GM23338 (cell line): ENCODE measurements around the gene KIAA2012. TPM values are rescaled to one million over a fixed set of nuclear protein-coding genes. Genes with fewer than 3 reads are reported as not detected.

Source experiments
- ATAC-seq: fragments of 200-7000 bp; cut with Tn5 transposase; 3 replicates; pipeline ENCODE4 v1.9.1; 2020
- DNase-seq: peaks from one replicate; pipeline ENCODE4 v3.0.0-alpha.2; 2015; ENCODE audit warnings: low spot score
- H2AFZ ChIP-seq: fragments of 200-600 bp; sonication (generic); 2 replicates; pipeline ENCODE4 v1.8.0; 2016; ENCODE audit warnings: antibody characterized with exemption, mild to moderate bottlenecking, moderate library complexity
- H3F3A ChIP-seq: fragments of 200-600 bp; sonication (generic); replicated peaks from 2 replicates; pipeline ENCODE4 v1.8.0; 2017; ENCODE audit warnings: antibody characterized with exemption, mixed run types, low read depth
- H3K27ac ChIP-seq: fragments of 200-600 bp; sonication (generic); 2 replicates; pipeline ENCODE4 v1.6.1; 2016; ENCODE audit warnings: low read depth
- H3K27me3 ChIP-seq: fragments of 200-600 bp; sonication (generic); 2 replicates; pipeline ENCODE4 v1.8.0; 2016; ENCODE audit warnings: mild to moderate bottlenecking, mixed run types, moderate library complexity; ENCODE audit not compliant: insufficient read depth
- H3K36me3 ChIP-seq: fragments of 200-600 bp; sonication (generic); 2 replicates; pipeline ENCODE4 v1.8.0; 2016; ENCODE audit warnings: mild to moderate bottlenecking; ENCODE audit not compliant: insufficient read depth
- H3K4me1 ChIP-seq: fragments of 200-600 bp; sonication (generic); 2 replicates; pipeline ENCODE4 v1.8.0; 2016; ENCODE audit warnings: mild to moderate bottlenecking, moderate library complexity; ENCODE audit not compliant: insufficient read depth
- H3K4me2 ChIP-seq: fragments of 200-600 bp; sonication (generic); 2 replicates; pipeline ENCODE4 v1.7.1; 2017; ENCODE audit warnings: mixed run types
- H3K4me3 ChIP-seq: fragments of 200-600 bp; sonication (generic); 2 replicates; pipeline ENCODE4 v1.6.1; 2016; ENCODE audit warnings: mixed run types
- H3K79me2 ChIP-seq: fragments of 200-600 bp; sonication (generic); replicated peaks from 2 replicates; pipeline ENCODE4 v1.8.0; 2017; ENCODE audit warnings: mild to moderate bottlenecking; ENCODE audit not compliant: insufficient read depth
- H3K9me2 ChIP-seq: fragments of 200-600 bp; sonication (generic); 2 replicates; pipeline ENCODE4 v1.8.0; 2017; ENCODE audit not compliant: insufficient read depth
- H4K20me1 ChIP-seq: fragments of 200-600 bp; sonication (generic); replicated peaks from 2 replicates; pipeline ENCODE4 v1.8.0; 2017; ENCODE audit warnings: mild to moderate bottlenecking; ENCODE audit not compliant: insufficient read depth
- H3K27ac Mint-ChIP-seq: 2 replicates; pipeline ENCODE4 v1.8.0; 2020; ENCODE audit warnings: inconsistent platforms, mild to moderate bottlenecking, moderate library complexity, mixed read lengths
- H3K27me3 Mint-ChIP-seq: 3 replicates; pipeline ENCODE4 v1.8.0; 2022; ENCODE audit warnings: low read depth, mild to moderate bottlenecking, moderate library complexity, mixed read lengths, inconsistent platforms; ENCODE audit not compliant: insufficient read depth, poor library complexity
- H3K36me3 Mint-ChIP-seq: 3 replicates; pipeline ENCODE4 v1.8.0; 2021; ENCODE audit warnings: low read depth, mild to moderate bottlenecking, inconsistent platforms, moderate library complexity, mixed read lengths
- H3K4me1 Mint-ChIP-seq: 3 replicates; pipeline ENCODE4 v1.8.0; 2020; ENCODE audit warnings: mild to moderate bottlenecking, inconsistent platforms, mixed read lengths
- H3K4me3 Mint-ChIP-seq: 3 replicates; pipeline ENCODE4 v1.8.0; 2021; ENCODE audit warnings: moderate library complexity, mild to moderate bottlenecking, inconsistent platforms, mixed read lengths
- H3K9me3 Mint-ChIP-seq: 3 replicates; pipeline ENCODE4 v1.8.0; 2020; ENCODE audit warnings: moderate library complexity, mild to moderate bottlenecking, inconsistent platforms, mixed read lengths
- CREB1 ChIP-seq: fragments of 250-450 bp; sonication (Bioruptor Pico); IDR thresholded peaks from 2 replicates; pipeline ENCODE4 v1.5.0; 2020; ENCODE audit warnings: low read depth, mild to moderate bottlenecking, moderate library complexity
- EZH2 ChIP-seq: fragments of 200-600 bp; sonication (generic); IDR thresholded peaks from one replicate; pipeline ENCODE4 v1.8.0; 2017; ENCODE audit warnings: antibody characterized with exemption, mild to moderate bottlenecking, low read depth; ENCODE audit not compliant: unreplicated experiment
- EZH2phosphoT487 ChIP-seq: fragments of 200-600 bp; sonication (generic); IDR thresholded peaks from one replicate; pipeline ENCODE4 v1.8.1; 2018; ENCODE audit warnings: antibody characterized with exemption; ENCODE audit not compliant: unreplicated experiment
- JUNB ChIP-seq: IDR thresholded peaks from one replicate; pipeline ENCODE4 v1.6.1; 2016; ENCODE audit warnings: antibody characterized with exemption; ENCODE audit not compliant: unreplicated experiment
- NANOG ChIP-seq: IDR thresholded peaks from 2 replicates; pipeline ENCODE4 v1.6.1; 2016; ENCODE audit warnings: antibody characterized with exemption, borderline replicate concordance
- POLR2AphosphoS5 ChIP-seq: IDR thresholded peaks from 2 replicates; pipeline ENCODE4 v1.6.1; 2016; ENCODE audit warnings: antibody characterized with exemption, low read depth
- STAT1 ChIP-seq: IDR thresholded peaks from one replicate; pipeline ENCODE4 v1.6.1; 2016; ENCODE audit warnings: antibody characterized with exemption; ENCODE audit not compliant: unreplicated experiment
- ZNF114 ChIP-seq: fragments of 250-450 bp; sonication (Bioruptor Pico); IDR thresholded peaks from 2 replicates; pipeline ENCODE4 v1.5.0; 2020; ENCODE audit warnings: mild to moderate bottlenecking, moderate library complexity
- ZNF331 ChIP-seq: fragments of 250-450 bp; sonication (Bioruptor Pico); IDR thresholded peaks from 2 replicates; pipeline ENCODE4 v1.5.0; 2020; ENCODE audit warnings: low read depth, mild to moderate bottlenecking, moderate library complexity
- polyA plus RNA-seq: library from polyadenylated mRNA; unstranded; fragments of >200 nt; fragmentation: Nextera tagmentation; extraction: Ambion mirVana; gene quantifications from 2 replicates; pipeline ENCODE4 v1.2.1, GENCODE V29; 2016
- total RNA-seq: library from RNA; depleted of rRNA; stranded (reverse); fragments of >200 nt; shearing (Covaris generic); gene quantifications from 2 replicates; pipeline ENCODE4 v1.2.3, GENCODE V29; 2014
- TF ChIP-seq, protein P1 (sequence below): IDR thresholded peaks from 2 replicates; pipeline ENCODE4 v1.6.1; 2016; ENCODE audit warnings: antibody characterized with exemption
- TF ChIP-seq, protein P2 (sequence below): IDR thresholded peaks from one replicate; pipeline ENCODE4 v1.6.1; 2018; ENCODE audit warnings: antibody characterized with exemption; ENCODE audit not compliant: unreplicated experiment
- TF ChIP-seq, protein P3 (sequence below): fragments of 250-450 bp; sonication (Bioruptor Pico); IDR thresholded peaks from 2 replicates; pipeline ENCODE4 v1.5.0; 2020; ENCODE audit warnings: mild to moderate bottlenecking, moderate library complexity
- TF ChIP-seq, protein P4 (sequence below), 2 experiments: fragments of 200-600 bp in 1 of 2; sonication (generic) in 1 of 2; conservative IDR thresholded peaks; 2 replicates each; pipeline versions ENCODE4 v1.5.1 to v1.6.1; 2016 to 2017; ENCODE audit warnings: antibody characterized with exemption in 2 of 2, low read depth in 2 of 2, mild to moderate bottlenecking in 2 of 2, moderate library complexity in 1 of 2

KIAA2012 gene
- total and polyA plus RNA-seq, 2 experiments from 2014 or later = 0.03 to 0.08 TPM

DNA sequence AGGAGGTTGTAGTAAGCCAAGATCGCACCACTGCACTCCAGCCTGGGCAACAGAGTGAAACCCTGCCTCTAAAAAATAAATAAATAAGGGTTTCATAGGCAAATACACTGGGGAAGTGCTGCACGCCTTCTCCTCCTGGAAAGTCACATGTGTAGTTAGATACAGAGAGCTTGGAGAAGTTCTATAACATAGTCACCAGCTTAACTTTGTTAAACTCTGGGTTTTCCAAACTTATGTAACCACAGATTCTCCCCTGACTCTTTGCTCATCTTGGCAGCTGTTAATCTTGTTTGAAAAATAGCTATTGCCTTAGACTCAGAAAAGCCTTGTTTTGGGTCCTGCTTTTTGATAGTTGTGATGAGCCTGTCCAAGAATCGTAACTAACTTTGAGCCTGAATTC, 25.2 kb downstream of the KIAA2012 start:
- no peak for TF ChIP-seq EZH2
- TF ChIP-seq, protein P1, sequence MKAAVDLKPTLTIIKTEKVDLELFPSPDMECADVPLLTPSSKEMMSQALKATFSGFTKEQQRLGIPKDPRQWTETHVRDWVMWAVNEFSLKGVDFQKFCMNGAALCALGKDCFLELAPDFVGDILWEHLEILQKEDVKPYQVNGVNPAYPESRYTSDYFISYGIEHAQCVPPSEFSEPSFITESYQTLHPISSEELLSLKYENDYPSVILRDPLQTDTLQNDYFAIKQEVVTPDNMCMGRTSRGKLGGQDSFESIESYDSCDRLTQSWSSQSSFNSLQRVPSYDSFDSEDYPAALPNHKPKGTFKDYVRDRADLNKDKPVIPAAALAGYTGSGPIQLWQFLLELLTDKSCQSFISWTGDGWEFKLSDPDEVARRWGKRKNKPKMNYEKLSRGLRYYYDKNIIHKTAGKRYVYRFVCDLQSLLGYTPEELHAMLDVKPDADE = no peak
- no peak for TF ChIP-seq ZNF114
- no peak for TF ChIP-seq STAT1
- no peak for TF ChIP-seq POLR2AphosphoS5
- TF ChIP-seq, protein P2, sequence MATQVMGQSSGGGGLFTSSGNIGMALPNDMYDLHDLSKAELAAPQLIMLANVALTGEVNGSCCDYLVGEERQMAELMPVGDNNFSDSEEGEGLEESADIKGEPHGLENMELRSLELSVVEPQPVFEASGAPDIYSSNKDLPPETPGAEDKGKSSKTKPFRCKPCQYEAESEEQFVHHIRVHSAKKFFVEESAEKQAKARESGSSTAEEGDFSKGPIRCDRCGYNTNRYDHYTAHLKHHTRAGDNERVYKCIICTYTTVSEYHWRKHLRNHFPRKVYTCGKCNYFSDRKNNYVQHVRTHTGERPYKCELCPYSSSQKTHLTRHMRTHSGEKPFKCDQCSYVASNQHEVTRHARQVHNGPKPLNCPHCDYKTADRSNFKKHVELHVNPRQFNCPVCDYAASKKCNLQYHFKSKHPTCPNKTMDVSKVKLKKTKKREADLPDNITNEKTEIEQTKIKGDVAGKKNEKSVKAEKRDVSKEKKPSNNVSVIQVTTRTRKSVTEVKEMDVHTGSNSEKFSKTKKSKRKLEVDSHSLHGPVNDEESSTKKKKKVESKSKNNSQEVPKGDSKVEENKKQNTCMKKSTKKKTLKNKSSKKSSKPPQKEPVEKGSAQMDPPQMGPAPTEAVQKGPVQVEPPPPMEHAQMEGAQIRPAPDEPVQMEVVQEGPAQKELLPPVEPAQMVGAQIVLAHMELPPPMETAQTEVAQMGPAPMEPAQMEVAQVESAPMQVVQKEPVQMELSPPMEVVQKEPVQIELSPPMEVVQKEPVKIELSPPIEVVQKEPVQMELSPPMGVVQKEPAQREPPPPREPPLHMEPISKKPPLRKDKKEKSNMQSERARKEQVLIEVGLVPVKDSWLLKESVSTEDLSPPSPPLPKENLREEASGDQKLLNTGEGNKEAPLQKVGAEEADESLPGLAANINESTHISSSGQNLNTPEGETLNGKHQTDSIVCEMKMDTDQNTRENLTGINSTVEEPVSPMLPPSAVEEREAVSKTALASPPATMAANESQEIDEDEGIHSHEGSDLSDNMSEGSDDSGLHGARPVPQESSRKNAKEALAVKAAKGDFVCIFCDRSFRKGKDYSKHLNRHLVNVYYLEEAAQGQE = no peak
- no peak for TF ChIP-seq NANOG
- no peak for TF ChIP-seq EZH2phosphoT487
- no peak for TF ChIP-seq CREB1
- TF ChIP-seq, protein P3, sequence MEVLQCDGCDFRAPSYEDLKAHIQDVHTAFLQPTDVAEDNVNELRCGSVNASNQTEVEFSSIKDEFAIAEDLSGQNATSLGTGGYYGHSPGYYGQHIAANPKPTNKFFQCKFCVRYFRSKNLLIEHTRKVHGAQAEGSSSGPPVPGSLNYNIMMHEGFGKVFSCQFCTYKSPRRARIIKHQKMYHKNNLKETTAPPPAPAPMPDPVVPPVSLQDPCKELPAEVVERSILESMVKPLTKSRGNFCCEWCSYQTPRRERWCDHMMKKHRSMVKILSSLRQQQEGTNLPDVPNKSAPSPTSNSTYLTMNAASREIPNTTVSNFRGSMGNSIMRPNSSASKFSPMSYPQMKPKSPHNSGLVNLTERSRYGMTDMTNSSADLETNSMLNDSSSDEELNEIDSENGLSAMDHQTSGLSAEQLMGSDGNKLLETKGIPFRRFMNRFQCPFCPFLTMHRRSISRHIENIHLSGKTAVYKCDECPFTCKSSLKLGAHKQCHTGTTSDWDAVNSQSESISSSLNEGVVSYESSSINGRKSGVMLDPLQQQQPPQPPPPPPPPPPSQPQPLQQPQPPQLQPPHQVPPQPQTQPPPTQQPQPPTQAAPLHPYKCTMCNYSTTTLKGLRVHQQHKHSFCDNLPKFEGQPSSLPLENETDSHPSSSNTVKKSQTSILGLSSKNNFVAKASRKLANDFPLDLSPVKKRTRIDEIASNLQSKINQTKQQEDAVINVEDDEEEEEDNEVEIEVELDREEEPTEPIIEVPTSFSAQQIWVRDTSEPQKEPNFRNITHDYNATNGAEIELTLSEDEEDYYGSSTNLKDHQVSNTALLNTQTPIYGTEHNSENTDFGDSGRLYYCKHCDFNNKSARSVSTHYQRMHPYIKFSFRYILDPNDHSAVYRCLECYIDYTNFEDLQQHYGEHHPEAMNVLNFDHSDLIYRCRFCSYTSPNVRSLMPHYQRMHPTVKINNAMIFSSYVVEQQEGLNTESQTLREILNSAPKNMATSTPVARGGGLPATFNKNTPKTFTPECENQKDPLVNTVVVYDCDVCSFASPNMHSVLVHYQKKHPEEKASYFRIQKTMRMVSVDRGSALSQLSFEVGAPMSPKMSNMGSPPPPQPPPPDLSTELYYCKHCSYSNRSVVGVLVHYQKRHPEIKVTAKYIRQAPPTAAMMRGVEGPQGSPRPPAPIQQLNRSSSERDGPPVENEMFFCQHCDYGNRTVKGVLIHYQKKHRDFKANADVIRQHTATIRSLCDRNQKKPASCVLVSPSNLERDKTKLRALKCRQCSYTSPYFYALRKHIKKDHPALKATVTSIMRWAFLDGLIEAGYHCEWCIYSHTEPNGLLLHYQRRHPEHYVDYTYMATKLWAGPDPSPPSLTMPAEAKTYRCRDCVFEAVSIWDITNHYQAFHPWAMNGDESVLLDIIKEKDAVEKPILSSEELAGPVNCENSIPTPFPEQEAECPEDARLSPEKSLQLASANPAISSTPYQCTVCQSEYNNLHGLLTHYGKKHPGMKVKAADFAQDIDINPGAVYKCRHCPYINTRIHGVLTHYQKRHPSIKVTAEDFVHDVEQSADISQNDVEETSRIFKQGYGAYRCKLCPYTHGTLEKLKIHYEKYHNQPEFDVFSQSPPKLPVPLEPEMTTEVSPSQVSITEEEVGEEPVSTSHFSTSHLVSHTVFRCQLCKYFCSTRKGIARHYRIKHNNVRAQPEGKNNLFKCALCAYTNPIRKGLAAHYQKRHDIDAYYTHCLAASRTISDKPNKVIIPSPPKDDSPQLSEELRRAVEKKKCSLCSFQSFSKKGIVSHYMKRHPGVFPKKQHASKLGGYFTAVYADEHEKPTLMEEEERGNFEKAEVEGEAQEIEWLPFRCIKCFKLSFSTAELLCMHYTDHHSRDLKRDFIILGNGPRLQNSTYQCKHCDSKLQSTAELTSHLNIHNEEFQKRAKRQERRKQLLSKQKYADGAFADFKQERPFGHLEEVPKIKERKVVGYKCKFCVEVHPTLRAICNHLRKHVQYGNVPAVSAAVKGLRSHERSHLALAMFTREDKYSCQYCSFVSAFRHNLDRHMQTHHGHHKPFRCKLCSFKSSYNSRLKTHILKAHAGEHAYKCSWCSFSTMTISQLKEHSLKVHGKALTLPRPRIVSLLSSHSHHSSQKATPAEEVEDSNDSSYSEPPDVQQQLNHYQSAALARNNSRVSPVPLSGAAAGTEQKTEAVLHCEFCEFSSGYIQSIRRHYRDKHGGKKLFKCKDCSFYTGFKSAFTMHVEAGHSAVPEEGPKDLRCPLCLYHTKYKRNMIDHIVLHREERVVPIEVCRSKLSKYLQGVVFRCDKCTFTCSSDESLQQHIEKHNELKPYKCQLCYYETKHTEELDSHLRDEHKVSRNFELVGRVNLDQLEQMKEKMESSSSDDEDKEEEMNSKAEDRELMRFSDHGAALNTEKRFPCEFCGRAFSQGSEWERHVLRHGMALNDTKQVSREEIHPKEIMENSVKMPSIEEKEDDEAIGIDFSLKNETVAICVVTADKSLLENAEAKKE = no peak
- TF ChIP-seq JUNB = no peak
- no peak for TF ChIP-seq ZNF331 (CRISPR knock-in tag)
- TF ChIP-seq, protein P4, sequence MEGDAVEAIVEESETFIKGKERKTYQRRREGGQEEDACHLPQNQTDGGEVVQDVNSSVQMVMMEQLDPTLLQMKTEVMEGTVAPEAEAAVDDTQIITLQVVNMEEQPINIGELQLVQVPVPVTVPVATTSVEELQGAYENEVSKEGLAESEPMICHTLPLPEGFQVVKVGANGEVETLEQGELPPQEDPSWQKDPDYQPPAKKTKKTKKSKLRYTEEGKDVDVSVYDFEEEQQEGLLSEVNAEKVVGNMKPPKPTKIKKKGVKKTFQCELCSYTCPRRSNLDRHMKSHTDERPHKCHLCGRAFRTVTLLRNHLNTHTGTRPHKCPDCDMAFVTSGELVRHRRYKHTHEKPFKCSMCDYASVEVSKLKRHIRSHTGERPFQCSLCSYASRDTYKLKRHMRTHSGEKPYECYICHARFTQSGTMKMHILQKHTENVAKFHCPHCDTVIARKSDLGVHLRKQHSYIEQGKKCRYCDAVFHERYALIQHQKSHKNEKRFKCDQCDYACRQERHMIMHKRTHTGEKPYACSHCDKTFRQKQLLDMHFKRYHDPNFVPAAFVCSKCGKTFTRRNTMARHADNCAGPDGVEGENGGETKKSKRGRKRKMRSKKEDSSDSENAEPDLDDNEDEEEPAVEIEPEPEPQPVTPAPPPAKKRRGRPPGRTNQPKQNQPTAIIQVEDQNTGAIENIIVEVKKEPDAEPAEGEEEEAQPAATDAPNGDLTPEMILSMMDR (conservative IDR thresholded peaks at IDR 0.05; ENCODE audit: low read depth in 2 of 2) = no peak
- Mint-ChIP-seq H3K9me3 (no peaks in the 10 kb centered on the region), H3K27me3 (peaks cover 2% of the 10 kb centered on the region), H3K27ac (no peak overlapping the region), H3K4me1 (peaks cover 25% of the 10 kb centered on the region), H3K36me3 (no peaks in the 10 kb centered on the region), H3K4me3 (no peak overlapping the region)
- Histone ChIP-seq H4K20me1 (no peaks in the 10 kb centered on the region), H2AFZ (no peak overlapping the region), H3K4me1 (peaks cover 10% of the 10 kb centered on the region), H3K27ac (no peak overlapping the region), H3K4me2 (no peak overlapping the region), H3K4me3 (no peak overlapping the region), H3K36me3 (no peaks in the 10 kb centered on the region), H3K79me2 (no peaks in the 10 kb centered on the region), H3F3A (no peaks in the 10 kb centered on the region), H3K27me3 (no peaks in the 10 kb centered on the region), H3K9me2 (no peaks in the 10 kb centered on the region)
- ATAC-seq (no peak), DNase-seq (no peak)
